HG03432 (cell line): Measurements from ENCODE around the gene BAG1.
A peak's percentile ranks its signal among the peaks of the same experiment; 100 is the strongest.

Experiments
- ATAC-seq: cut with Tn5 transposase; IDR thresholded peaks from one replicate; pipeline ENCODE4 v1.9.1; 2021; ENCODE audit warnings: mild to moderate bottlenecking, moderate library complexity; ENCODE audit not compliant: unreplicated experiment

The BAG1 gene

GRCh38 chr9:33264473-33265177, at the start of gene BAG1, which contains the start of gene CHMP5:
BAG1 (minus strand) TSS chr9:33264708.
CHMP5 (plus strand) TSS chr9:33265049; CDS start chr9:33265079, 30 bp downstream.
- ATAC-seq = peak; percentile 88

GRCh38 chr9:33311953-33312352, 47.4 kb upstream of the BAG1 start:
- ATAC-seq = no peak

- no peak for ATAC-seq
These were observed 46.2 kb upstream of the BAG1 start for GRCh38 chr9:33310748-33311147.

GRCh38 chr9:33309903-33310302, 45.4 kb upstream of the BAG1 start:
- no peak for ATAC-seq

- no peak for ATAC-seq
These were observed 42.6 kb upstream of the BAG1 start for GRCh38 chr9:33307067-33307466.

- ATAC-seq = no peak
These were observed 41.5 kb upstream of the BAG1 start for GRCh38 chr9:33306037-33306436.

- ATAC-seq = no peak
These were observed 39.9 kb upstream of the BAG1 start for GRCh38 chr9:33304362-33304761.

- ATAC-seq = no peak
These were observed 36.0 kb upstream of the BAG1 start for GRCh38 chr9:33300546-33300945.

GRCh38 chr9:33297432-33297831, 32.9 kb upstream of the BAG1 start:
- ATAC-seq = peak; percentile 89

- ATAC-seq = peak; percentile 45
These were observed 31.1 kb upstream of the BAG1 start for GRCh38 chr9:33295571-33295970.

- no peak for ATAC-seq
These were observed 30.3 kb upstream of the BAG1 start for GRCh38 chr9:33294670-33295432.

GRCh38 chr9:33293782-33294181, 29.3 kb upstream of the BAG1 start:
- no peak for ATAC-seq

- ATAC-seq = no peak
These were observed 27.4 kb upstream of the BAG1 start for GRCh38 chr9:33291901-33292300.

- no peak for ATAC-seq
These were observed 26.5 kb upstream of the BAG1 start for GRCh38 chr9:33291031-33291397.

- peak; percentile 89 for ATAC-seq
These were observed 25.9 kb upstream of the BAG1 start, which contains the start of gene NFX1 for GRCh38 chr9:33290247-33291030. NFX1 (plus strand) TSS chr9:33290516; CDS start chr9:33290573, 57 bp downstream.

- ATAC-seq = no peak
These were observed 25.4 kb upstream of the BAG1 start for GRCh38 chr9:33289936-33290246.

- no peak for ATAC-seq
These were observed 25.0 kb upstream of the BAG1 start for GRCh38 chr9:33289496-33289895.

- no peak for ATAC-seq
These were observed 24.4 kb upstream of the BAG1 start for GRCh38 chr9:33288828-33289483.

GRCh38 chr9:33288235-33288634, 23.7 kb upstream of the BAG1 start:
- ATAC-seq = no peak

GRCh38 chr9:33287087-33287490, 22.6 kb upstream of the BAG1 start:
- ATAC-seq = no peak

GRCh38 chr9:33285502-33285901, 21.0 kb upstream of the BAG1 start:
- no peak for ATAC-seq
